PFSK-1 (cell line): ENCODE measurements around the gene CCDC15.

Source experiments
- TAF1 ChIP-seq: IDR thresholded peaks from 2 replicates; pipeline ENCODE4 v1.6.1; 2012; ENCODE audit warnings: low read length, control low read depth, borderline replicate concordance; ENCODE audit not compliant: insufficient read depth
- TF ChIP-seq, protein P1 (sequence below), 2 experiments: IDR thresholded peaks; 2 replicates each; pipeline versions ENCODE4 v1.6.1 to v1.8.0; 2011 to 2012; ENCODE audit warnings: low read depth in 2 of 2, low read length in 2 of 2, control low read depth in 1 of 2, inconsistent platforms in 1 of 2, mild to moderate bottlenecking in 1 of 2, moderate library complexity in 1 of 2; ENCODE audit not compliant: insufficient read depth in 1 of 2

DNA sequence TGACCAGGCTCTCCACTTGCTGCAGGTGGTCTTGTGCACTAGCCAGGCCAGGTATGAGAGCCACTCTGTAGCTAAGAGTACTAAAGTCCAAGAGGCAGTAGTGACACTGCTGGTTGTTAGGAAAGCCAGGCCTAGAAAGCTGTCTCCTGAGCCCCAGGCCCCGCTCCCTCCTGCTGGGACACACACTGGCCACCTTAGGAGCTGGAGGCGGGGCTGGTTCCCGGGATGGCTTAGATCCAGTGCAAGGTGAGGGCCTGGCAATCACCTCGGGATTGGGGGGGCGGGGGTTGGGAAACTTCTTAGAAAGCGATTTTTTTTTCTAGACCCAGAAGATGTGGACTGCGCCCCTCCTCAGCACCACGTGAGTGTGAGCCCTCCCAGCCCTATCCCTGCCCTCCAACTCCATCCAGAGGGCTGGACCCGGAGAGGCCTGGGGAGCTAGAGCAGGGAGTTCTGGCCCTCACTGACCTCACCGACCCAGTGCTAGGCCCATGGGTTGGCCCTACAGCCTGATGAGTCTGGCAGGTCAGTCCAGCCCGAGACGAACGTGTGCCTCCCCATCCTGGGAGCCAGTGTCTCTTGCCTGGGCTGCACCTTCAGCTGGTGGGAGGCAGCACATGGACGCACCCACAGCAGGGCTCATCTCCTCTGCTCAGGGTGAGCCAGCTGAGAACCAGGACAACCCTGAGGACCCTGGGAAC lies 127.2 kb downstream of the CCDC15 start:
- TF ChIP-seq, protein P1, sequence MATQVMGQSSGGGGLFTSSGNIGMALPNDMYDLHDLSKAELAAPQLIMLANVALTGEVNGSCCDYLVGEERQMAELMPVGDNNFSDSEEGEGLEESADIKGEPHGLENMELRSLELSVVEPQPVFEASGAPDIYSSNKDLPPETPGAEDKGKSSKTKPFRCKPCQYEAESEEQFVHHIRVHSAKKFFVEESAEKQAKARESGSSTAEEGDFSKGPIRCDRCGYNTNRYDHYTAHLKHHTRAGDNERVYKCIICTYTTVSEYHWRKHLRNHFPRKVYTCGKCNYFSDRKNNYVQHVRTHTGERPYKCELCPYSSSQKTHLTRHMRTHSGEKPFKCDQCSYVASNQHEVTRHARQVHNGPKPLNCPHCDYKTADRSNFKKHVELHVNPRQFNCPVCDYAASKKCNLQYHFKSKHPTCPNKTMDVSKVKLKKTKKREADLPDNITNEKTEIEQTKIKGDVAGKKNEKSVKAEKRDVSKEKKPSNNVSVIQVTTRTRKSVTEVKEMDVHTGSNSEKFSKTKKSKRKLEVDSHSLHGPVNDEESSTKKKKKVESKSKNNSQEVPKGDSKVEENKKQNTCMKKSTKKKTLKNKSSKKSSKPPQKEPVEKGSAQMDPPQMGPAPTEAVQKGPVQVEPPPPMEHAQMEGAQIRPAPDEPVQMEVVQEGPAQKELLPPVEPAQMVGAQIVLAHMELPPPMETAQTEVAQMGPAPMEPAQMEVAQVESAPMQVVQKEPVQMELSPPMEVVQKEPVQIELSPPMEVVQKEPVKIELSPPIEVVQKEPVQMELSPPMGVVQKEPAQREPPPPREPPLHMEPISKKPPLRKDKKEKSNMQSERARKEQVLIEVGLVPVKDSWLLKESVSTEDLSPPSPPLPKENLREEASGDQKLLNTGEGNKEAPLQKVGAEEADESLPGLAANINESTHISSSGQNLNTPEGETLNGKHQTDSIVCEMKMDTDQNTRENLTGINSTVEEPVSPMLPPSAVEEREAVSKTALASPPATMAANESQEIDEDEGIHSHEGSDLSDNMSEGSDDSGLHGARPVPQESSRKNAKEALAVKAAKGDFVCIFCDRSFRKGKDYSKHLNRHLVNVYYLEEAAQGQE (IDR thresholded peaks at IDR 0.05; ENCODE audit: insufficient read depth in 1 of 2, low read depth in 2 of 2, low read length in 2 of 2) = no peak
- no peak for TF ChIP-seq TAF1
